ENCODE data around the gene ITGA3. TPM values are rescaled to one million over a fixed set of nuclear protein-coding genes. Genes with fewer than 3 reads are reported as not detected.
A peak's percentile ranks its signal among the peaks of the same experiment; 100 is the strongest.

The ITGA3 gene
- 10 to 100 TPM; 16.8 to 61.2 (median 23.0) TPM for total RNA-seq
- 10 to 100 TPM; 28.3 to 35.2 TPM for polyA plus RNA-seq

GRCh38 chr17:50055426-50056216, at the start of gene ITGA3:
TSS of gene ITGA3 (plus strand) at chr17:50056110. CDS start at chr17:50056440, 330 bp downstream.
- peaks cover 25 to 70% (median 30%) of the 10 kb centered on the region in 3 donors for H3K4me1 ChIP-seq
- no peaks in the 10 kb centered on the region for H3K9me3 ChIP-seq
- DNase-seq (peak; percentile 83 to 91 (median 86)), ATAC-seq (peak; percentile 67 to 79 (median 72)), FAIRE-seq (no peak)
- H3K36me3 ChIP-seq = no peaks in the 10 kb centered on the region
- H3K27me3 ChIP-seq = no peaks in the 10 kb centered on the region
- H3K4me3 ChIP-seq = peak within 1 kb of the TSS; percentile 75 to 86 (median 76)
- peak within 1 kb of the TSS; percentile 77 to 96 (median 86) for H3K27ac ChIP-seq
- TF ChIP-seq, protein P1, sequence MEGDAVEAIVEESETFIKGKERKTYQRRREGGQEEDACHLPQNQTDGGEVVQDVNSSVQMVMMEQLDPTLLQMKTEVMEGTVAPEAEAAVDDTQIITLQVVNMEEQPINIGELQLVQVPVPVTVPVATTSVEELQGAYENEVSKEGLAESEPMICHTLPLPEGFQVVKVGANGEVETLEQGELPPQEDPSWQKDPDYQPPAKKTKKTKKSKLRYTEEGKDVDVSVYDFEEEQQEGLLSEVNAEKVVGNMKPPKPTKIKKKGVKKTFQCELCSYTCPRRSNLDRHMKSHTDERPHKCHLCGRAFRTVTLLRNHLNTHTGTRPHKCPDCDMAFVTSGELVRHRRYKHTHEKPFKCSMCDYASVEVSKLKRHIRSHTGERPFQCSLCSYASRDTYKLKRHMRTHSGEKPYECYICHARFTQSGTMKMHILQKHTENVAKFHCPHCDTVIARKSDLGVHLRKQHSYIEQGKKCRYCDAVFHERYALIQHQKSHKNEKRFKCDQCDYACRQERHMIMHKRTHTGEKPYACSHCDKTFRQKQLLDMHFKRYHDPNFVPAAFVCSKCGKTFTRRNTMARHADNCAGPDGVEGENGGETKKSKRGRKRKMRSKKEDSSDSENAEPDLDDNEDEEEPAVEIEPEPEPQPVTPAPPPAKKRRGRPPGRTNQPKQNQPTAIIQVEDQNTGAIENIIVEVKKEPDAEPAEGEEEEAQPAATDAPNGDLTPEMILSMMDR (IDR thresholded peaks at IDR 0.05) = no peak
- intact Hi-C loops (cut with DNase I) = no loop called here
- WGBS, 2 donors = 0% methylated on average over 42 to 65 of the region's 65 CpGs

- WGBS, 2 donors = 73 to 75% methylated on average over 2 of the region's 2 CpGs
- Histone ChIP-seq H3K27ac (no peak overlapping the region), H3K36me3 (no peaks in the 10 kb centered on the region), H3K4me3 (no peak overlapping the region), H3K9me3 (no peaks in the 10 kb centered on the region), H3K27me3 (peaks cover 0 to 6% (median 2%) of the 10 kb centered on the region in 4 donors), H3K4me1 (no peaks in the 10 kb centered on the region)
- DNase-seq (no peak), ATAC-seq (no peak), FAIRE-seq (no peak)
- TF ChIP-seq, protein P1 (IDR thresholded peaks at IDR 0.05) = no peak
- intact Hi-C loops (cut with DNase I) = no loop called here
Measured at GRCh38 chr17:50009282-50009681, 46.6 kb upstream of the ITGA3 start.

DNA sequence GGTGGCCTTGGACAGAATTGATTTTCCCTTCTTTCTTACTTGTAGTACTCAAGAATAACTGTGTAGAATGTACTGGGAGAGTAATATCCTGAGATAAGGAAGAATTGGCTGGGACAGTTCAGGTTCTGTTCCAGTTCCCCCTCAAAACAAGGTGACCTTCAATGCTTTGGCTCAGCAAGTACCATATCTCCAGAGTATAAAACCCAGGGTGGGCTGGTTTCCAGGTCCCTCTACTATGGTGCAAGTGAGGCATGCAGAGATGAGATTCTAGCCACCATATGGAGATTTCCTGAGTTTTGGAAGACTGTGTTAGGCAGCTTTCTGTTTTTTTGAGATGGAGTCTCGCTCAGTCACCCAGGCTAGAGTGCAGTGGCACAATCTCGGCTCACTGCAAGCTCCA, 42.8 kb upstream of the ITGA3 start:
- ATAC-seq (no peak), DNase-seq (no peak), FAIRE-seq (no peak)
- H3K9me3 ChIP-seq = no peaks in the 10 kb centered on the region
- H3K27ac ChIP-seq = no peak overlapping the region
- WGBS, 2 donors = 74 to 75% methylated on average over 2 of the region's 2 CpGs
- H3K36me3 ChIP-seq = no peaks in the 10 kb centered on the region
- TF ChIP-seq, protein P1 (IDR thresholded peaks at IDR 0.05) = no peak
- H3K4me1 ChIP-seq = no peaks in the 10 kb centered on the region
- intact Hi-C loops (cut with DNase I) = no loop called here
- H3K4me3 ChIP-seq = no peak overlapping the region
- H3K27me3 ChIP-seq = peaks cover 0 to 3% (median 0%) of the 10 kb centered on the region in 4 donors

GRCh38 chr17:50014471-50015088, 41.3 kb upstream of the ITGA3 start:
- peaks cover 0 to 3% (median 0%) of the 10 kb centered on the region in 4 donors for H3K27me3 ChIP-seq
- no peak for DNase-seq
- TF ChIP-seq, protein P1 (IDR thresholded peaks at IDR 0.05) = no peak
- intact Hi-C loops (cut with DNase I) = no loop called here
- no peak for FAIRE-seq
- no peaks in the 10 kb centered on the region for H3K9me3 ChIP-seq
- WGBS, 2 donors = 57 to 65% methylated on average over 1 of the region's 1 CpG
- H3K27ac ChIP-seq = no peak overlapping the region
- H3K4me3 ChIP-seq = no peak overlapping the region
- no peak for ATAC-seq
- H3K4me1 ChIP-seq = no peaks in the 10 kb centered on the region
- no peaks in the 10 kb centered on the region for H3K36me3 ChIP-seq

All from pancreas (tissue), 10 donors.